Suprapubic skin (tissue), 4 donors: ENCODE results near the gene WDR54. TPM values are rescaled to one million over a fixed set of nuclear protein-coding genes. Genes with fewer than 3 reads are reported as not detected.
"Not testable (repeated sequence)": the region's sequence is repeated elsewhere in the genome, so short reads cannot be mapped to it uniquely, and the experiment has no call there.

Experiments
- DNase-seq, 2 donors: peaks; one replicate each; pipeline ENCODE4 v3.0.0-alpha.2; 2019; ENCODE audit warnings: low spot score in 2 of 2
- H3K27ac ChIP-seq: fragments of 200-600 bp; sonication (generic); one replicate; pipeline ENCODE4 v1.5.1; 2019
- H3K27me3 ChIP-seq: fragments of 200-600 bp; sonication (generic); one replicate; pipeline ENCODE4 v1.5.1; 2019
- H3K36me3 ChIP-seq: fragments of 200-600 bp; sonication (generic); one replicate; pipeline ENCODE4 v1.5.1; 2019
- H3K4me1 ChIP-seq: fragments of 200-600 bp; sonication (generic); one replicate; pipeline ENCODE4 v1.5.1; 2019
- H3K4me3 ChIP-seq: fragments of 200-600 bp; sonication (generic); one replicate; pipeline ENCODE4 v1.5.1; 2019; ENCODE audit warnings: mild to moderate bottlenecking
- H3K9me3 ChIP-seq: fragments of 200-600 bp; sonication (generic); one replicate; pipeline ENCODE4 v1.5.1; 2019
- CTCF ChIP-seq, 2 donors: fragments of 200-600 bp in 1 of 2; fragments of 450-650 bp in 1 of 2; sonication (generic) in 1 of 2; IDR thresholded peaks; one replicate each; pipeline ENCODE4 v1.5.1; 2016 to 2019; ENCODE audit warnings: antibody characterized with exemption in 2 of 2, mild to moderate bottlenecking in 1 of 2, moderate library complexity in 1 of 2
- EP300 ChIP-seq: sonication (generic); formaldehyde crosslinking; IDR thresholded peaks from one replicate; pipeline ENCODE4 v1.6.1; 2017; ENCODE audit warnings: antibody characterized with exemption
- POLR2A ChIP-seq, 2 donors: fragments of 450-650 bp; IDR thresholded peaks; one replicate each; pipeline ENCODE4 v1.6.1; 2017; ENCODE audit warnings: antibody characterized with exemption in 2 of 2, mild to moderate bottlenecking in 2 of 2, moderate library complexity in 2 of 2
- POLR2AphosphoS5 ChIP-seq, 3 donors: sonication (generic); formaldehyde crosslinking; IDR thresholded peaks; one replicate each; pipeline ENCODE4 v1.6.1; 2017; ENCODE audit warnings: antibody characterized with exemption in 3 of 3
- WGBS: methylation state at CpG from one replicate; pipeline ENCODE4 v1.1.5; 2018; 5-methylcytosine and 5-hydroxymethylcytosine counted together
- total RNA-seq, 4 donors: library from RNA; depleted of rRNA; stranded (reverse); fragments of >200 nt; gene quantifications; one replicate each; pipeline ENCODE4 v1.1.0, GENCODE V29; 2016

Gene WDR54
- total RNA-seq, 4 donors from 2014 or later = 5.0 to 12.0 (median 8.5) TPM

GRCh38 chr2:74419345-74419744 lies 2.2 kb upstream of the WDR54 start:
- no peak for TF ChIP-seq POLR2A (IDR thresholded peaks at IDR 0.05)
- TF ChIP-seq CTCF (IDR thresholded peaks at IDR 0.05) = no peak
- TF ChIP-seq POLR2AphosphoS5 (IDR thresholded peaks at IDR 0.05) = no peak
- no peak for TF ChIP-seq EP300
- H3K9me3 ChIP-seq = no peaks in the 10 kb centered on the region
- H3K27me3 ChIP-seq = no peaks in the 10 kb centered on the region
- no peak overlapping the region for H3K4me3 ChIP-seq
- no peak for DNase-seq
- H3K27ac ChIP-seq = no peak overlapping the region
- WGBS = 92% methylated on average over 1 of the region's 1 CpG
- H3K4me1 ChIP-seq = peaks cover 36% of the 10 kb centered on the region
- H3K36me3 ChIP-seq = no peaks in the 10 kb centered on the region

- no peaks in the 10 kb centered on the region for H3K27me3 ChIP-seq
- H3K27ac ChIP-seq = no peak overlapping the region
- no peak for DNase-seq
- WGBS = 81% methylated on average over 2 of the region's 2 CpGs
- peaks cover 30% of the 10 kb centered on the region for H3K4me1 ChIP-seq
- H3K4me3 ChIP-seq = no peak overlapping the region
- TF ChIP-seq CTCF (IDR thresholded peaks at IDR 0.05) = no peak
- no peak for TF ChIP-seq POLR2A (IDR thresholded peaks at IDR 0.05)
- no peak for TF ChIP-seq EP300
- no peak for TF ChIP-seq POLR2AphosphoS5 (IDR thresholded peaks at IDR 0.05)
- no peaks in the 10 kb centered on the region for H3K36me3 ChIP-seq
- H3K9me3 ChIP-seq = no peaks in the 10 kb centered on the region
Measured at GRCh38 chr2:74420006-74420405, 1.5 kb upstream of the WDR54 start.

- Histone ChIP-seq H3K4me1 (peaks cover 24% of the 10 kb centered on the region), H3K4me3 (peak overlapping the region; percentile 73)
- DNase-seq, H3K27ac ChIP-seq, H3K27me3 ChIP-seq, H3K36me3 ChIP-seq, H3K9me3 ChIP-seq: not testable (repeated sequence)
- 78% methylated on average over 19 of the region's 19 CpGs for WGBS
Measured at GRCh38 chr2:74420443-74421103, 957 bp upstream of the WDR54 start.

GRCh38 chr2:74423231-74424095 lies 1.9 kb downstream of the WDR54 start:
- Histone ChIP-seq H3K36me3 (peaks cover 29% of the 10 kb centered on the region), H3K27me3 (no peaks in the 10 kb centered on the region), H3K27ac (no peak overlapping the region), H3K4me1 (peaks cover 23% of the 10 kb centered on the region), H3K9me3 (no peaks in the 10 kb centered on the region), H3K4me3 (no peak overlapping the region)
- WGBS = 79% methylated on average over 9 of the region's 9 CpGs
- peak in 1 of 2 donors; percentile 61 for DNase-seq
- TF ChIP-seq EP300 = no peak
- TF ChIP-seq POLR2AphosphoS5 (IDR thresholded peaks at IDR 0.05) = no peak
- no peak for TF ChIP-seq POLR2A (IDR thresholded peaks at IDR 0.05)
- no peak for TF ChIP-seq CTCF (IDR thresholded peaks at IDR 0.05)

GRCh38 chr2:74424139-74424992 lies 2.8 kb downstream of the WDR54 start:
- H3K27me3 ChIP-seq = no peaks in the 10 kb centered on the region
- DNase-seq = peak in 1 of 2 donors; percentile 40
- H3K27ac ChIP-seq = no peak overlapping the region
- H3K4me1 ChIP-seq = peaks cover 23% of the 10 kb centered on the region
- TF ChIP-seq CTCF (IDR thresholded peaks at IDR 0.05) (no peak), EP300 (no peak), POLR2AphosphoS5 (IDR thresholded peaks at IDR 0.05) (no peak), POLR2A (IDR thresholded peaks at IDR 0.05) (no peak)
- no peaks in the 10 kb centered on the region for H3K9me3 ChIP-seq
- no peak overlapping the region for H3K4me3 ChIP-seq
- WGBS = 87% methylated on average over 5 of the region's 5 CpGs
- H3K36me3 ChIP-seq = peaks cover 38% of the 10 kb centered on the region
